ENCODE data around the gene RLN2. TPM values are rescaled to one million over a fixed set of nuclear protein-coding genes. Genes with fewer than 3 reads are reported as not detected.

The RLN2 gene
- total and polyA plus RNA-seq, 9 donors, result 0.31 to 179 (median 0.63) TPM; not detected in 5

DNA sequence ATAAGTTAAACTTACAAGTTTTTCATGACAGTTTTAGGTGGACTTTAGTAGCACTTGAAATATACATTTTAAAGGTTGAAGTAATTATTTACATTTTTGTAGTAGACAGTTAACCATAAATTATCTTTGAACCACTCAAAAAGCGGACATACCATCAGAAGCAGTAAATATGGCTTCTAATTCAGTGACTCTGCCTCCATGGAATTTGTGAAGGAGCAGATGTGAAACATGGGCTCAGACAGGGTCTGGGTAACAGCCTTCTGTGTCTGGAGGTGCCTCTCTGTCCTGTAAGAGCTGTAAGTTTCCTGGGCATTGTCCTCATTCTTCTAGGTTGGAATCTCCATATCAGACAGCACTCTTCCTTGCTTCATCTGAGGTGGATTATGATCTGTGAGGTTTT, 12.4 kb downstream of the RLN2 start:
- H3K4me3 ChIP-seq, result no peak overlapping the region
- H3K4me1 ChIP-seq (ENCODE audit: insufficient read depth), result no peaks in the 10 kb centered on the region
- H3K36me3 ChIP-seq, result no peaks in the 10 kb centered on the region
- intact Hi-C loops (cut with DNase I), result no loop called here
- 80 to 81% (median 80%) methylated on average over 1 of the region's 1 CpG for WGBS, 3 donors
- H3K27ac ChIP-seq, result no peak overlapping the region
- H3K9me3 ChIP-seq, result no peaks in the 10 kb centered on the region
- no peak for DNase-seq
- no peaks in the 10 kb centered on the region for H3K27me3 ChIP-seq
- no peak for TF ChIP-seq EP300 (IDR thresholded peaks at IDR 0.05)
- TF ChIP-seq POLR2A (IDR thresholded peaks at IDR 0.05), result no peak
- no peak for TF ChIP-seq CTCF (IDR thresholded peaks at IDR 0.05)

- Histone ChIP-seq H3K4me1 (ENCODE audit: insufficient read depth) (no peaks in the 10 kb centered on the region), H3K27ac (no peak overlapping the region), H3K9me3 (no peaks in the 10 kb centered on the region), H3K27me3 (no peaks in the 10 kb centered on the region), H3K4me3 (no peak overlapping the region), H3K36me3 (no peaks in the 10 kb centered on the region)
- intact Hi-C loops (cut with DNase I), result no loop called here
- TF ChIP-seq EP300 (IDR thresholded peaks at IDR 0.05), result no peak
- TF ChIP-seq POLR2A (IDR thresholded peaks at IDR 0.05), result no peak
- no peak for TF ChIP-seq CTCF (IDR thresholded peaks at IDR 0.05)
- DNase-seq, result no peak
- WGBS, 3 donors, result 0 to 78% (median 68%) methylated on average over 1 of the region's 1 CpG
These were observed 15.9 kb downstream of the RLN2 start for GRCh38 chr9:5288591-5288990.

GRCh38 chr9:5286262-5286661, 18.3 kb downstream of the RLN2 start:
- intact Hi-C loops (cut with DNase I), result no loop called here
- DNase-seq, result no peak
- H3K27me3 ChIP-seq, result no peaks in the 10 kb centered on the region
- H3K9me3 ChIP-seq, result no peaks in the 10 kb centered on the region
- TF ChIP-seq POLR2A (IDR thresholded peaks at IDR 0.05), result no peak
- TF ChIP-seq EP300 (IDR thresholded peaks at IDR 0.05), result no peak
- TF ChIP-seq CTCF (IDR thresholded peaks at IDR 0.05), result no peak
- no peaks in the 10 kb centered on the region for H3K4me1 ChIP-seq (ENCODE audit: insufficient read depth)
- no peak overlapping the region for H3K4me3 ChIP-seq
- H3K36me3 ChIP-seq, result no peaks in the 10 kb centered on the region
- H3K27ac ChIP-seq, result no peak overlapping the region

- WGBS, 3 donors, result 64 to 76% (median 71%) methylated on average over 2 of the region's 2 CpGs
- TF ChIP-seq EP300 (IDR thresholded peaks at IDR 0.05) (no peak), POLR2A (IDR thresholded peaks at IDR 0.05) (no peak), CTCF (IDR thresholded peaks at IDR 0.05) (no peak)
- no peaks in the 10 kb centered on the region for H3K9me3 ChIP-seq
These were observed 26.0 kb downstream of the RLN2 start for GRCh38 chr9:5278486-5278885.

DNA sequence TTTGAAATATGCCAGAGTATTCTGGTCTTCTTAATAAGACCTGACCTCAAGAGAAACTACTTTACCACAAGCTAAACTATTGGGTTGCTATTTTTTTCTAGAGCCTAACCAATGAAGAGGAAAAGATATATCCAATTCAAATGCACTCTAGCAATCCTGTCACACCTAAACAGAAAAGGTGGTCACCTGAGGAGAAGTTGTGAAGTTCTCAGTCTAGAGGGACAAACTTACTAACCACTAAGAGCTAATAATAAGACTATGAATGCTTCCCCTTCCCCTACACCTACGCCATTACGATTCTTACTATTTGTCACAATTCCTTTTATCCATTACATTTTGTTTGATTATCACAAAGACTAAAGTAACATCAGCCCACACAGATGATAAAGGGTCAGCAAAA, 29.7 kb downstream of the RLN2 start:
- intact Hi-C loops (cut with DNase I), result no loop called here
- no peak for TF ChIP-seq POLR2A (IDR thresholded peaks at IDR 0.05)
- TF ChIP-seq EP300 (IDR thresholded peaks at IDR 0.05), result no peak
- TF ChIP-seq CTCF (IDR thresholded peaks at IDR 0.05), result no peak
- H3K27ac ChIP-seq, result no peak overlapping the region
- DNase-seq, result no peak
- no peaks in the 10 kb centered on the region for H3K9me3 ChIP-seq
- no peaks in the 10 kb centered on the region for H3K36me3 ChIP-seq
- H3K4me1 ChIP-seq (ENCODE audit: insufficient read depth), result no peaks in the 10 kb centered on the region
- no peaks in the 10 kb centered on the region for H3K27me3 ChIP-seq
- H3K4me3 ChIP-seq, result no peak overlapping the region
- WGBS, 3 donors, result 82 to 89% (median 89%) methylated on average over 2 of the region's 2 CpGs

More at GRCh38 chr9:5278486-5278885, 26.0 kb downstream of the RLN2 start:
- Histone ChIP-seq H3K4me1 (ENCODE audit: insufficient read depth) (no peaks in the 10 kb centered on the region), H3K4me3 (no peak overlapping the region), H3K27me3 (no peaks in the 10 kb centered on the region), H3K36me3 (no peaks in the 10 kb centered on the region), H3K27ac (no peak overlapping the region)
- intact Hi-C loops (cut with DNase I), result no loop called here
- DNase-seq, result no peak
